Spleen (tissue), 11 donors: Measurements from ENCODE around the gene ITPKB. TPM values are rescaled to one million over a fixed set of nuclear protein-coding genes. Genes with fewer than 3 reads are reported as not detected.
A peak's percentile ranks its signal among the peaks of the same experiment; 100 is the strongest.

Source experiments
- DNase-seq: peaks from one replicate; pipeline ENCODE4 v3.0.0-alpha.2; 2020
- H3K27ac ChIP-seq, 8 donors: fragments of 200-600 bp; sonication (generic) in 7 of 8; 1 replicate in 4 of 8; 2 replicates in 4 of 8; pipeline versions ENCODE4 v1.5.0 to v1.8.0; 2016 to 2021; ENCODE audit warnings: inconsistent platforms in 4 of 8, mild to moderate bottlenecking in 4 of 8, moderate library complexity in 1 of 8
- H3K27me3 ChIP-seq, 7 donors: fragments of 200-600 bp; sonication (generic) in 6 of 7; replicated peaks in 1 of 7; 1 replicate in 4 of 7; 2 replicates in 3 of 7; pipeline versions ENCODE4 v1.5.0 to v1.8.0; 2016 to 2021; ENCODE audit warnings: inconsistent platforms in 3 of 7, mild to moderate bottlenecking in 1 of 7
- H3K36me3 ChIP-seq, 6 donors: fragments of 200-600 bp; sonication (generic) in 5 of 6; 1 replicate in 4 of 6; 2 replicates in 2 of 6; pipeline versions ENCODE4 v1.5.0 to v1.8.0; 2016 to 2021; ENCODE audit warnings: inconsistent platforms in 2 of 6
- H3K4me1 ChIP-seq, 6 donors: fragments of 200-600 bp; sonication (generic) in 5 of 6; 1 replicate in 3 of 6; 2 replicates in 3 of 6; pipeline versions ENCODE4 v1.5.0 to v1.8.0; 2016 to 2021; ENCODE audit warnings: inconsistent platforms in 3 of 6
- H3K4me3 ChIP-seq, 8 donors: fragments of 200-600 bp; sonication (generic) in 7 of 8; 1 replicate in 4 of 8; 2 replicates in 4 of 8; pipeline versions ENCODE4 v1.5.0 to v1.8.0; 2016 to 2021; ENCODE audit warnings: inconsistent platforms in 4 of 8, mild to moderate bottlenecking in 4 of 8, moderate library complexity in 2 of 8
- H3K9me3 ChIP-seq, 8 donors: fragments of 200-600 bp; sonication (generic) in 7 of 8; 1 replicate in 4 of 8; 2 replicates in 4 of 8; pipeline versions ENCODE4 v1.5.0 to v1.8.0; 2016 to 2021; ENCODE audit warnings: inconsistent platforms in 4 of 8
- CTCF ChIP-seq, 11 experiments: fragments of 200-600 bp in 7 of 11; fragments of 450-650 bp in 4 of 11; sonication (generic) in 4 of 11; IDR thresholded peaks in 8 of 11; conservative IDR thresholded peaks in 3 of 11; 1 replicate in 7 of 11; 2 replicates in 4 of 11; pipeline versions ENCODE4 v1.4.0 to v1.8.0; 2016 to 2021; ENCODE audit warnings: antibody characterized with exemption in 11 of 11, inconsistent platforms in 4 of 11, mild to moderate bottlenecking in 1 of 11
- POLR2A ChIP-seq, 3 donors: fragments of 450-650 bp; IDR thresholded peaks; one replicate each; pipeline ENCODE4 v1.5.1; 2017; ENCODE audit warnings: antibody characterized with exemption in 3 of 3, mild to moderate bottlenecking in 1 of 3
- POLR2AphosphoS5 ChIP-seq, 3 donors: sonication (generic); formaldehyde crosslinking; IDR thresholded peaks; one replicate each; pipeline ENCODE4 v1.5.1; 2017; ENCODE audit warnings: antibody characterized with exemption in 3 of 3
- WGBS, 5 donors: extraction: QIAGEN DNeasy Blood & Tissue Kit in 3 of 5; methylation state at CpG; one replicate each; pipeline versions ENCODE4 v1.1.5 to v1.1.7; 2013 to 2018; 5-methylcytosine and 5-hydroxymethylcytosine counted together
- intact Hi-C: fragments of 100-400 bp; cut with DNase I; formaldehyde crosslinking; loops from one replicate; pipeline ENCODE4 v1.15.0; 2023; ENCODE audit warnings: low total_unique reads
- polyA plus RNA-seq, 3 donors: library from polyadenylated mRNA; stranded (reverse); fragments of 200-250 nt; gene quantifications; one replicate each; pipeline ENCODE4 v1.2.1, GENCODE V29; 2013
- total RNA-seq, 7 donors: library from RNA; depleted of rRNA in 3 of 7; stranded (reverse); fragments of >200 nt in 3 of 7; fragmentation: NEBNext Ultra II Directional in 4 of 7; extraction: Animal tissue kit (Norgen Biotek cat#: 25700) in 4 of 7; gene quantifications; one replicate each; pipeline versions ENCODE4 v1.1.0 to v1.2.1, GENCODE V29; 2016 to 2021
- donor health status: healthy with polysubstance abuse.
- donor health status: DM: no; HTN: no; CAD: no; lungs with moderate emphysema.
- donor health status: DM: no; HTN: no; CAD: no.
- donor health status: Bipolar disorder and iron deficiency.
- donor health status: healthy.
- donor health status: DM: no; HTN: no; CAD: no.
- donor health status: DM: yes; HTN: yes; CAD: no.

Gene ITPKB
- total and polyA plus RNA-seq, 10 donors = 8.5 to 74.6 (median 59.6) TPM

- Histone ChIP-seq H3K27me3 (no peaks in the 10 kb centered on the region), H3K4me1 (peaks cover 0 to 67% (median 20%) of the 10 kb centered on the region in 6 donors), H3K27ac (peak overlapping the region in 3 of 8 donors; percentile 81 to 88 (median 87)), H3K36me3 (peaks cover 0 to 13% (median 0%) of the 10 kb centered on the region in 6 donors), H3K4me3 (no peak overlapping the region), H3K9me3 (no peaks in the 10 kb centered on the region)
- intact Hi-C loops = no loop called here
- DNase-seq = peak; percentile 65
- WGBS, 5 donors = 74 to 88% (median 81%) methylated on average over 17 of the region's 17 CpGs
- TF ChIP-seq POLR2AphosphoS5 (IDR thresholded peaks at IDR 0.05) = no peak
- no peak for TF ChIP-seq CTCF (IDR thresholded peaks at IDR 0.05 in 8 of 11, conservative IDR thresholded peaks at IDR 0.05 in 3 of 11)
- no peak for TF ChIP-seq POLR2A (IDR thresholded peaks at IDR 0.05)
Measured at GRCh38 chr1:226665505-226666163, 73.4 kb downstream of the ITPKB start.

- H3K9me3 ChIP-seq = no peaks in the 10 kb centered on the region
- no peak overlapping the region for H3K4me3 ChIP-seq
- H3K4me1 ChIP-seq = peaks cover 0 to 78% (median 11%) of the 10 kb centered on the region in 6 donors
- peaks cover 0 to 14% (median 0%) of the 10 kb centered on the region in 6 donors for H3K36me3 ChIP-seq
- intact Hi-C loops = no loop called here
- H3K27ac ChIP-seq = peak overlapping the region in 4 of 8 donors; percentile 81 to 88 (median 86)
- 56 to 81% (median 72%) methylated on average over 15 of the region's 15 CpGs for WGBS, 5 donors
- TF ChIP-seq CTCF (IDR thresholded peaks at IDR 0.05 in 8 of 11, conservative IDR thresholded peaks at IDR 0.05 in 3 of 11) (no peak), POLR2A (IDR thresholded peaks at IDR 0.05) (no peak), POLR2AphosphoS5 (IDR thresholded peaks at IDR 0.05) (peak in 2 of 3 donors; percentile 31 to 58)
- H3K27me3 ChIP-seq = no peaks in the 10 kb centered on the region
- peak; percentile 73 for DNase-seq
Measured at GRCh38 chr1:226664413-226665101, 74.5 kb downstream of the ITPKB start.

GRCh38 chr1:226663327-226663704, 75.8 kb downstream of the ITPKB start:
- peaks cover 0 to 90% (median 5%) of the 10 kb centered on the region in 6 donors for H3K4me1 ChIP-seq
- H3K36me3 ChIP-seq = peaks cover 0 to 24% (median 0%) of the 10 kb centered on the region in 6 donors
- no peaks in the 10 kb centered on the region for H3K9me3 ChIP-seq
- peak overlapping the region in 1 of 8 donors; percentile 27 for H3K4me3 ChIP-seq
- TF ChIP-seq CTCF (IDR thresholded peaks at IDR 0.05 in 8 of 11, conservative IDR thresholded peaks at IDR 0.05 in 3 of 11) (no peak), POLR2AphosphoS5 (IDR thresholded peaks at IDR 0.05) (no peak), POLR2A (IDR thresholded peaks at IDR 0.05) (no peak)
- 64 to 77% (median 67%) methylated on average over 7 of the region's 7 CpGs for WGBS, 5 donors
- H3K27me3 ChIP-seq = no peaks in the 10 kb centered on the region
- DNase-seq = no peak
- peak overlapping the region in 4 of 8 donors; percentile 81 to 88 (median 86) for H3K27ac ChIP-seq
- intact Hi-C loops = no loop called here
